Esophagus (tissue), 2 donors: ENCODE results near the gene DMD. TPM values are rescaled to one million over a fixed set of nuclear protein-coding genes. Genes with fewer than 3 reads are reported as not detected.

Source experiments
- H3K27ac ChIP-seq, 2 donors: one replicate each; pipeline ENCODE4 v1.5.1; 2013; ENCODE audit warnings: low read depth in 2 of 2, mild to moderate bottlenecking in 2 of 2, inconsistent platforms in 1 of 2, low read length in 1 of 2, moderate library complexity in 1 of 2
- H3K27me3 ChIP-seq, 2 donors: one replicate each; pipeline ENCODE4 v1.6.1; 2013; ENCODE audit warnings: low read length in 2 of 2, control low read depth in 1 of 2, mild to moderate bottlenecking in 1 of 2; ENCODE audit not compliant: insufficient read depth in 2 of 2, control insufficient read depth in 1 of 2
- H3K36me3 ChIP-seq, 2 donors: one replicate each; pipeline ENCODE4 v1.6.1; 2013; ENCODE audit warnings: low read length in 1 of 2; ENCODE audit not compliant: control insufficient read depth in 2 of 2, insufficient read depth in 2 of 2
- H3K4me1 ChIP-seq, 2 donors: one replicate each; pipeline ENCODE4 v1.6.1; 2013; ENCODE audit warnings: low read length in 1 of 2; ENCODE audit not compliant: control insufficient read depth in 2 of 2, insufficient read depth in 2 of 2
- H3K4me3 ChIP-seq, 2 donors: one replicate each; pipeline ENCODE4 v1.5.1; 2013; ENCODE audit warnings: low read length in 2 of 2, mild to moderate bottlenecking in 2 of 2, low read depth in 1 of 2, moderate library complexity in 1 of 2
- H3K9me3 ChIP-seq, 2 donors: one replicate each; pipeline ENCODE4 v1.6.1; 2013; ENCODE audit warnings: mild to moderate bottlenecking in 2 of 2, low read depth in 1 of 2, low read length in 1 of 2, moderate library complexity in 1 of 2; ENCODE audit not compliant: control insufficient read depth in 2 of 2, insufficient read depth in 1 of 2
- WGBS, 2 donors: extraction: QIAGEN DNeasy Blood & Tissue Kit; methylation state at CpG; one replicate each; pipeline ENCODE4 v1.1.7; 2013; 5-methylcytosine and 5-hydroxymethylcytosine counted together
- polyA plus RNA-seq, 2 donors: library from polyadenylated mRNA; stranded (reverse); fragments of 200-250 nt; gene quantifications; one replicate each; pipeline ENCODE4 v1.2.3, GENCODE V29; 2013
- donor health status: healthy with polysubstance abuse.
- donor health status: Bipolar disorder and iron deficiency.

DMD gene
- polyA plus RNA-seq, 2 donors, result 2.4 to 3.6 TPM

GRCh38 chrX:33171041-33171440 lies 40.3 kb downstream of the DMD start:
- WGBS, 2 donors, result 66 to 87% methylated on average over 2 of the region's 2 CpGs
- Histone ChIP-seq H3K36me3 (no peaks in the 10 kb centered on the region), H3K9me3 (no peaks in the 10 kb centered on the region), H3K4me3 (no peak overlapping the region), H3K27ac (no peak overlapping the region), H3K4me1 (no peaks in the 10 kb centered on the region), H3K27me3 (no peaks in the 10 kb centered on the region)

DNA sequence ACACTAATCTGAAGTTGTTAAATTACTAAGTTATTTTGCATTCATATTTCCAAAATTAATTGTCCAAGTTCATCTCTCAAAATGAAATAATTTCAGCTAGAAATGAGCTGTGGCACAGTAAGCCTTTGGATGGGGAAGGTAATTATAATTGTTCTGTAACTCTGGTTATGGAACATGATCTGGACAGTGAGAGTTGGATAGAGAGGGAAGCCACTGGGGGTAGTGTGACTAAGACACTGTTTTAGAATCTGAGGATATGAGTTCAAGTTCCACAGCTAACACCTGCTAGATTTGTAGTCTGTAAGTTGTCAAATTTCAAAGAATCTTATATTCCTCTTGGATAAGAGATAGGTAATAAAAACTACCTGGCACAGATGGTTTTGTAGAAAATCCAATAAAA lies 49.5 kb downstream of the DMD start:
- no peak overlapping the region for H3K27ac ChIP-seq
- H3K4me1 ChIP-seq, result no peaks in the 10 kb centered on the region
- no peaks in the 10 kb centered on the region for H3K9me3 ChIP-seq
- H3K4me3 ChIP-seq, result no peak overlapping the region
- H3K27me3 ChIP-seq, result no peaks in the 10 kb centered on the region
- H3K36me3 ChIP-seq, result no peaks in the 10 kb centered on the region

DNA sequence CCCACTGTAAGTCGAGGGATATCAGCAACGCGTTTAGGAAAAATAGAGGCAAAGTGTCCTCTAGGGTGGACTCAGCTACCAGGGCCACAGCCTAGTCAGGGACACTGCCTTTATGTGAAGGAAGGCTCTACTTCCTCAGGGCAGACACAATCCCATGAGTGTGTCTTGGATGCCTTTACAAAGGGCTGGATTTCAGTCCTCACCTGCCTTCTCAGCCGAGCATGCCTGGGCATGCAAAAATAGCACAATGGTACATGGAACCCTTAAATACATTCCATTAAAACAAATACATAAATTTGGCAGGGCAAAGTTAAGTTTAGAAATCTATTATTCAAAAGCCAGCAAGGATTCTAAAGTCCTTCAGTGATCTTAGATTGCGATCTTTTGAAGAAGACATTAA lies 51.1 kb downstream of the DMD start:
- no peaks in the 10 kb centered on the region for H3K36me3 ChIP-seq
- WGBS, 2 donors, result 77 to 82% methylated on average over 5 of the region's 5 CpGs

GRCh38 chrX:33156152-33156726 lies 55.1 kb downstream of the DMD start:
- no peaks in the 10 kb centered on the region for H3K4me1 ChIP-seq
- no peak overlapping the region for H3K27ac ChIP-seq
- WGBS, 2 donors, result 65 to 75% methylated on average over 2 of the region's 2 CpGs
- H3K4me3 ChIP-seq, result no peak overlapping the region
- H3K9me3 ChIP-seq, result no peaks in the 10 kb centered on the region
- no peaks in the 10 kb centered on the region for H3K27me3 ChIP-seq
- no peaks in the 10 kb centered on the region for H3K36me3 ChIP-seq

More for the DNA sequence above, 51.1 kb downstream of the DMD start:
- H3K4me3 ChIP-seq, result no peak overlapping the region
- no peaks in the 10 kb centered on the region for H3K27me3 ChIP-seq
- no peaks in the 10 kb centered on the region for H3K4me1 ChIP-seq
- H3K27ac ChIP-seq, result no peak overlapping the region
- H3K9me3 ChIP-seq, result no peaks in the 10 kb centered on the region

GRCh38 chrX:33149580-33149979 lies 61.8 kb downstream of the DMD start:
- 77 to 88% methylated on average over 4 of the region's 4 CpGs for WGBS, 2 donors
- no peak overlapping the region for H3K27ac ChIP-seq
- no peaks in the 10 kb centered on the region for H3K4me1 ChIP-seq
- no peaks in the 10 kb centered on the region for H3K36me3 ChIP-seq
- H3K4me3 ChIP-seq, result no peak overlapping the region
- H3K9me3 ChIP-seq, result no peaks in the 10 kb centered on the region
- no peaks in the 10 kb centered on the region for H3K27me3 ChIP-seq

DNA sequence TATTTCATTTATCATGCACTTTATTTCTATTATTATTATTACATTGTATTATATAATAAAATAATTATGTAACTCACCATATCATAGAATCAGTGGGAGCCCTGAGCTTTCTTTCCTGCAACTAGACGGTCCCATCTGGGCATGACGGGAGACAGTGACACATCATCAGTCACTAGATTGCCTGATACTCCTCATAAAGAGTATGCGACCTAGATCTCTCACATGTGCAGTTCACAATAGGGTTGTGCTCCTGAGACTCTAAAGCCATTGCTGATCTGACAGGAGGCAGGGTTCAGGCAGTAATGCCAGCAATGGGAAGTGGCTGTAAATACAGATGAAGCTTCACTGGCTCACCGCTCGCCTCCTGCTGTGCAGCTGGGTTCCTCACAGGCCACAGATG lies 62.3 kb downstream of the DMD start:
- Histone ChIP-seq H3K36me3 (no peaks in the 10 kb centered on the region), H3K27ac (no peak overlapping the region), H3K4me1 (no peaks in the 10 kb centered on the region), H3K4me3 (no peak overlapping the region), H3K27me3 (no peaks in the 10 kb centered on the region), H3K9me3 (no peaks in the 10 kb centered on the region)
- 87 to 91% methylated on average over 5 of the region's 5 CpGs for WGBS, 2 donors

- Histone ChIP-seq H3K9me3 (no peaks in the 10 kb centered on the region), H3K27ac (no peak overlapping the region), H3K4me3 (no peak overlapping the region), H3K27me3 (no peaks in the 10 kb centered on the region), H3K4me1 (no peaks in the 10 kb centered on the region), H3K36me3 (no peaks in the 10 kb centered on the region)
- 86 to 89% methylated on average over 8 of the region's 8 CpGs for WGBS, 2 donors
Observed at GRCh38 chrX:33142331-33142730, 69.0 kb downstream of the DMD start.

- H3K4me1 ChIP-seq, result no peaks in the 10 kb centered on the region
- 68 to 79% methylated on average over 12 of the region's 12 CpGs for WGBS, 2 donors
- H3K36me3 ChIP-seq, result no peaks in the 10 kb centered on the region
- no peaks in the 10 kb centered on the region for H3K9me3 ChIP-seq
- H3K4me3 ChIP-seq, result no peak overlapping the region
- no peaks in the 10 kb centered on the region for H3K27me3 ChIP-seq
- no peak overlapping the region for H3K27ac ChIP-seq
Observed at GRCh38 chrX:33138677-33139249, 72.6 kb downstream of the DMD start.

DNA sequence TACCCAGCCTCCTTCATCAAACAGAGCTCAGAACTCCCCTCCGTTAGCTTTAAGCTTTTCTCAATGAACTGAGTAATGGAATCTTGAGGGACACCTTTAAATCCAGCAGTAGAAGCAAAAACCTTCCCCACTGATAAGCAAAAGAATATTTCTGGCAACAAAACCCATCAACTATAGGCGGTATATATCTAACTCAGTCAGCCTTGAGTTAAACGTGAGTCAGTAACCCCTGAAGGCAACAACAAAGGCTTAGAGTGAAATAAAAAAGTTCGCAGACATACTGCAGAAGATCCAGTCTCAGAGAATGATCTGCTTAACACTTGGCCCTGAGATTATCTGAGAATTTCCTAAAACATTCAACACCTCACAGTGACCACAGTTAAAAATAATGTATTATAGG lies 77.2 kb downstream of the DMD start:
- no peaks in the 10 kb centered on the region for H3K9me3 ChIP-seq
- no peak overlapping the region for H3K27ac ChIP-seq
- H3K27me3 ChIP-seq, result no peaks in the 10 kb centered on the region
- WGBS, 2 donors, result 29 to 51% methylated on average over 4 of the region's 4 CpGs
- no peaks in the 10 kb centered on the region for H3K4me1 ChIP-seq
- no peaks in the 10 kb centered on the region for H3K36me3 ChIP-seq
- H3K4me3 ChIP-seq, result no peak overlapping the region

GRCh38 chrX:33133320-33133719 lies 78.0 kb downstream of the DMD start:
- Histone ChIP-seq H3K4me3 (no peak overlapping the region), H3K9me3 (no peaks in the 10 kb centered on the region), H3K27me3 (no peaks in the 10 kb centered on the region), H3K4me1 (no peaks in the 10 kb centered on the region), H3K27ac (no peak overlapping the region), H3K36me3 (no peaks in the 10 kb centered on the region)
- 37 to 61% methylated on average over 3 of the region's 3 CpGs for WGBS, 2 donors
